Keratinocyte (primary cell): ENCODE data around the gene DPP7. TPM values are rescaled to one million over a fixed set of nuclear protein-coding genes. Genes with fewer than 3 reads are reported as not detected.

Experiments used
- DNase-seq: peaks from one replicate; pipeline ENCODE4 v3.0.0-alpha.2; 2011; ENCODE audit warnings: low read depth, missing footprints, low spot score
- FAIRE-seq: peaks from 2 replicates; lab custom pipeline; 2011; peaks lifted over from hg19 to GRCh38; lab: Jason Lieb, UNC
- H2AFZ ChIP-seq: 2 replicates; pipeline ENCODE4 v1.6.0; 2012; ENCODE audit warnings: low read length, control low read depth, inconsistent platforms; ENCODE audit not compliant: control insufficient read depth
- H3K27ac ChIP-seq: 2 replicates; pipeline ENCODE4 v1.5.1; 2011; ENCODE audit warnings: low read length; ENCODE audit not compliant: control insufficient read depth, insufficient read depth
- H3K27me3 ChIP-seq: 3 replicates; pipeline ENCODE4 v1.6.0; 2011; ENCODE audit warnings: low read length; ENCODE audit not compliant: control insufficient read depth, insufficient read depth; ENCODE audit errors: extremely low read depth
- H3K36me3 ChIP-seq, 2 experiments: 2 replicates in 1 of 2; 3 replicates in 1 of 2; pipeline ENCODE4 v1.5.1; 2011; ENCODE audit warnings: low read length in 2 of 2, mild to moderate bottlenecking in 1 of 2; ENCODE audit not compliant: control insufficient read depth in 2 of 2, insufficient read depth in 2 of 2; ENCODE audit errors: extremely low read depth in 1 of 2
- H3K4me1 ChIP-seq: 3 replicates; pipeline ENCODE4 v1.5.1; 2011; ENCODE audit warnings: low read length; ENCODE audit not compliant: control insufficient read depth, insufficient read depth; ENCODE audit errors: extremely low read depth
- H3K4me2 ChIP-seq: 3 replicates; pipeline ENCODE4 v1.6.0; 2011; ENCODE audit warnings: low read depth, low read length; ENCODE audit not compliant: control insufficient read depth, insufficient read depth; ENCODE audit errors: extremely low read depth
- H3K4me3 ChIP-seq, 3 experiments: fragments of 200-600 bp in 1 of 3; sonication (generic) in 1 of 3; 2 replicates in 2 of 3; 3 replicates in 1 of 3; pipeline ENCODE4 v1.5.1; 2011 to 2016; ENCODE audit warnings: low read length in 3 of 3, mild to moderate bottlenecking in 3 of 3, control low read depth in 2 of 3, inconsistent platforms in 1 of 3, low read depth in 1 of 3, mixed read lengths in 1 of 3, mixed run types in 1 of 3, moderate library complexity in 1 of 3; ENCODE audit not compliant: control insufficient read depth in 2 of 3, insufficient read depth in 2 of 3; ENCODE audit errors: extremely low read depth in 1 of 3
- H3K79me2 ChIP-seq: 2 replicates; pipeline ENCODE4 v1.6.0; 2012; ENCODE audit warnings: low read length; ENCODE audit not compliant: control insufficient read depth, insufficient read depth
- H3K9ac ChIP-seq: 3 replicates; pipeline ENCODE4 v1.6.0; 2011; ENCODE audit warnings: low read length; ENCODE audit not compliant: control insufficient read depth, insufficient read depth; ENCODE audit errors: extremely low read depth
- H3K9me1 ChIP-seq: 3 replicates; pipeline ENCODE4 v1.6.0; 2011; ENCODE audit warnings: low read length; ENCODE audit not compliant: control insufficient read depth, insufficient read depth; ENCODE audit errors: extremely low read depth
- H3K9me3 ChIP-seq: 2 replicates; pipeline ENCODE4 v1.5.1; 2012; ENCODE audit warnings: low read depth, low read length; ENCODE audit not compliant: control insufficient read depth
- H4K20me1 ChIP-seq: 3 replicates; pipeline ENCODE4 v1.6.0; 2011; ENCODE audit warnings: low read length; ENCODE audit not compliant: control insufficient read depth, insufficient read depth; ENCODE audit errors: extremely low read depth
- CTCF ChIP-seq, 3 experiments: IDR thresholded peaks in 1 of 3; conservative IDR thresholded peaks in 1 of 3; optimal IDR thresholded peaks in 1 of 3; 2 replicates in 2 of 3; 3 replicates in 1 of 3; pipeline versions ENCODE3 to v1.5.1; 2011; ENCODE audit warnings: low read length in 3 of 3, mild to moderate bottlenecking in 3 of 3, moderate library complexity in 2 of 3, control low read depth in 1 of 3, inconsistent platforms in 1 of 3; ENCODE audit not compliant: insufficient read depth in 2 of 3; ENCODE audit errors: extremely low read depth in 1 of 3
- EZH2 ChIP-seq: IDR thresholded peaks from one replicate; pipeline ENCODE4 v1.6.1; 2012; ENCODE audit warnings: inconsistent platforms, mild to moderate bottlenecking, low read length, moderate library complexity
- dilution Hi-C: fragments of 300-500 bp; cut with MboI; formaldehyde crosslinking; loops from one replicate; pipeline ENCODE4 v1.7.0; 2020; ENCODE audit warnings: low sequenced_read_pairs; ENCODE audit not compliant: extremely low pct_ligation_motif_present
- polyA plus RNA-seq, 5 experiments: library from polyadenylated mRNA; depleted of rRNA in 3 of 5; stranded (reverse) in 3 of 5; stranded (forward) in 1 of 5; unstranded in 1 of 5; fragments of >200 nt; gene quantifications; 1 replicate in 1 of 5; 2 replicates in 3 of 5; 3 replicates in 1 of 5; pipeline versions ENCODE4 v1.2.1 to v1.2.3, GENCODE V29; 2011 to 2012; ENCODE audit warnings: missing spikeins in 2 of 5, low read depth in 1 of 5, low replicate concordance in 1 of 5

DPP7 gene
- polyA plus RNA-seq, 1 donor (not counting 4 experiments of a cell fraction or from before 2014, with no cell fraction given), result 35.3 TPM

- Histone ChIP-seq H3K9ac (peak overlapping the region; percentile 15), H3K4me2 (peak overlapping the region; percentile 76), H3K9me1 (no peaks in the 10 kb centered on the region), H2AFZ (peak overlapping the region; percentile 80), H3K4me3 (peak overlapping the region in 1 of 3 experiments; percentile 40), H3K27ac (no peak overlapping the region), H3K4me1 (peaks cover 4% of the 10 kb centered on the region), H3K9me3 (no peaks in the 10 kb centered on the region), H4K20me1 (no peaks in the 10 kb centered on the region), H3K79me2 (no peaks in the 10 kb centered on the region), H3K36me3 (no peaks in the 10 kb centered on the region), H3K27me3 (peaks cover 52% of the 10 kb centered on the region)
- TF ChIP-seq CTCF (optimal IDR thresholded peaks at IDR 0.05 in 1 of 3, IDR thresholded peaks at IDR 0.05 in 1 of 3, conservative IDR thresholded peaks at IDR 0.05 in 1 of 3; ENCODE audit: extremely low read depth in 1 of 3, insufficient read depth in 2 of 3, low read length in 3 of 3), result no peak
- no peak for TF ChIP-seq EZH2
- FAIRE-seq (no peak), DNase-seq (peak; percentile 33)
- dilution Hi-C loops, result no loop called here
These were observed 42.2 kb upstream of the DPP7 start for GRCh38 chr9:137156567-137157375.

GRCh38 chr9:137152844-137153405 lies 38.4 kb upstream of the DPP7 start:
- dilution Hi-C loops, result no loop called here
- Histone ChIP-seq H3K79me2 (no peaks in the 10 kb centered on the region), H3K27me3 (peaks cover 22% of the 10 kb centered on the region), H3K4me2 (no peak overlapping the region), H3K9me3 (no peaks in the 10 kb centered on the region), H3K27ac (no peak overlapping the region), H3K4me1 (peaks cover 4% of the 10 kb centered on the region), H3K9ac (no peak overlapping the region), H3K4me3 (no peak overlapping the region), H2AFZ (no peak overlapping the region), H3K9me1 (no peaks in the 10 kb centered on the region), H4K20me1 (no peaks in the 10 kb centered on the region), H3K36me3 (no peaks in the 10 kb centered on the region)
- DNase-seq, result no peak
- FAIRE-seq, result no peak
- TF ChIP-seq CTCF (optimal IDR thresholded peaks at IDR 0.05 in 1 of 3, IDR thresholded peaks at IDR 0.05 in 1 of 3, conservative IDR thresholded peaks at IDR 0.05 in 1 of 3; ENCODE audit: extremely low read depth in 1 of 3, insufficient read depth in 2 of 3, low read length in 3 of 3) (no peak), EZH2 (no peak)
